ENCODE measurements around the gene KLHL7. TPM values are rescaled to one million over a fixed set of nuclear protein-coding genes. Genes with fewer than 3 reads are reported as not detected.

KLHL7 gene
- total RNA-seq, 4 donors from 2014 or later = 9.2 to 27.4 (median 25.3) TPM

DNA sequence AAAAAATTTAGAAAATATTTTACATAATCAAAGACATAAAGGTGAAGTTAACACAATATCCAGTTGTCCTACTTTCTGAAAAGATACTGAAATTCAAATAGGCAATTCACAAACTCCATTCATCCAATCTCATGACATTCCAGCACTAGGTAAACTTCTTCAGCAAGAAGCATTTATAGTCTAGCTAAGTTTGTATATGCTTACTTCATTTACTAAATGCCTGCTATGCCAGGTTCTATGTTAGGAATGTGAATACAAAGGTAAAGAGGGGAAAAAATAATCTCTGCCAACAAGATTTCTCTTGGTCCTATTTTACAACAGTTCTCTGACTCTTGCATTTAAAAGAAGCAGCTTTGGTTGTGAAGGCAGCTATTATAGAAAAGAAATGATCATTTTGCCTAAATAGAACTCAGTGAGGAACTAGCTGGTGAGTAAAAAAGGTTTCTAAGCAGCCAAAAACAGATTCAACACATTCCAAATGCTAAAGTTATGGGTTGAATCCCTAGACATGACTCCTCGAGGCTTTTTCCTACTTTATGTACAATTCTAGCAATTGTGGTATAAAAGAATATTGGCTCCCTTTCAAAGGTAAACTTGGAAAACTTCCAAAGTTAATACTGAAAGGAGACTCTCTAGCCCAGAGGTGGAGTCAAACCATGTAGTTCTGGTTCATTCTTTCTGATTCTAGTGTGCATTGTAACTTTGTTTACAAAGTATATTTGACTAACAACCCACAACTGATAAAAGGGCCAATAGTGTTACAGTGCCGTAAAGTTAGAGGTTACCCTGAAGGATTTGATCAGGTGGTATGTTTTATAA, 30.9 kb upstream of the KLHL7 start:
- Histone ChIP-seq H3K27me3 (peaks cover 75% of the 10 kb centered on the region), H3K9me3 (no peaks in the 10 kb centered on the region), H3K27ac (no peak overlapping the region), H3K4me3 (no peak overlapping the region), H3K4me1 (peaks cover 0 to 13% (median 6%) of the 10 kb centered on the region in 4 donors), H3K36me3 (no peaks in the 10 kb centered on the region)
- in situ Hi-C loops (cut with MboI; ENCODE audit: low pct_ligation_motif_present in 1 of 4, low pct_unique_long_range_greater_than_20kb in 1 of 4, low sequenced_read_pairs in 3 of 4) (loop anchor here in 1 of 4 donors (25.0 kb wide), 1 partner anchor 512 kb away; no protein-coding TSS in a partner anchor), intact Hi-C loops (cut with DNase I; ENCODE audit: low total_unique reads) (no loop called here)
- DNase-seq = no peak
- TF ChIP-seq POLR2A (IDR thresholded peaks at IDR 0.05) = no peak
- TF ChIP-seq POLR2AphosphoS5 (IDR thresholded peaks at IDR 0.05) = no peak
- no peak for TF ChIP-seq EP300 (IDR thresholded peaks at IDR 0.05; ENCODE audit: low read depth)
- TF ChIP-seq, protein P1, sequence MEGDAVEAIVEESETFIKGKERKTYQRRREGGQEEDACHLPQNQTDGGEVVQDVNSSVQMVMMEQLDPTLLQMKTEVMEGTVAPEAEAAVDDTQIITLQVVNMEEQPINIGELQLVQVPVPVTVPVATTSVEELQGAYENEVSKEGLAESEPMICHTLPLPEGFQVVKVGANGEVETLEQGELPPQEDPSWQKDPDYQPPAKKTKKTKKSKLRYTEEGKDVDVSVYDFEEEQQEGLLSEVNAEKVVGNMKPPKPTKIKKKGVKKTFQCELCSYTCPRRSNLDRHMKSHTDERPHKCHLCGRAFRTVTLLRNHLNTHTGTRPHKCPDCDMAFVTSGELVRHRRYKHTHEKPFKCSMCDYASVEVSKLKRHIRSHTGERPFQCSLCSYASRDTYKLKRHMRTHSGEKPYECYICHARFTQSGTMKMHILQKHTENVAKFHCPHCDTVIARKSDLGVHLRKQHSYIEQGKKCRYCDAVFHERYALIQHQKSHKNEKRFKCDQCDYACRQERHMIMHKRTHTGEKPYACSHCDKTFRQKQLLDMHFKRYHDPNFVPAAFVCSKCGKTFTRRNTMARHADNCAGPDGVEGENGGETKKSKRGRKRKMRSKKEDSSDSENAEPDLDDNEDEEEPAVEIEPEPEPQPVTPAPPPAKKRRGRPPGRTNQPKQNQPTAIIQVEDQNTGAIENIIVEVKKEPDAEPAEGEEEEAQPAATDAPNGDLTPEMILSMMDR (IDR thresholded peaks at IDR 0.05) = no peak
- 32 to 35% methylated on average over 2 of the region's 2 CpGs for WGBS, 2 donors (ENCODE audit: low coverage in 1 of 2)

DNA sequence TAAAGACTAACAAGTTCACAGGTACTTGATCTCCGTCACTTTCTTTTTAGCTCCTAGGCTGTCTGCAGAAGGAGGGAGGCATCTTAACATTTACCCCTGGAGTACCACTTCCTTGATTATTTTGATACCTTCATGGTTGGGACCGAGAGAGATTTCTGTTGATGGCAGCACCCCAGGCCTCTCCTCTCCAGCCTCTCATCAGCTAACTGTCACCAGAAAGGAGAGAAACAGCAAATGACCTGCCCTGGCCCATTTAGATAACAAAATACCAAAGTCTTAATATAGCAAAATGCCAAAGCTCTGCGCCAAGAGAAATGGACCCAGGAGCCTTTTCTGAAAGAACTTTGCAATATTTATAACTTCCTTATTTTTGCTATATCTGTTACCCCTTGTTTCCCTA, 30.0 kb upstream of the KLHL7 start:
- Histone ChIP-seq H3K36me3 (no peaks in the 10 kb centered on the region), H3K4me3 (no peak overlapping the region), H3K9me3 (no peaks in the 10 kb centered on the region), H3K4me1 (peaks cover 0 to 13% (median 6%) of the 10 kb centered on the region in 4 donors), H3K27ac (no peak overlapping the region), H3K27me3 (peaks cover 80% of the 10 kb centered on the region)
- in situ Hi-C loops (cut with MboI; ENCODE audit: low pct_ligation_motif_present in 1 of 4, low pct_unique_long_range_greater_than_20kb in 1 of 4, low sequenced_read_pairs in 3 of 4) (no loop called here), intact Hi-C loops (cut with DNase I; ENCODE audit: low total_unique reads) (no loop called here)
- DNase-seq = no peak
- 34 to 38% methylated on average over 2 to 3 of the region's 3 CpGs for WGBS, 2 donors (ENCODE audit: low coverage in 1 of 2)
- no peak for TF ChIP-seq POLR2AphosphoS5 (IDR thresholded peaks at IDR 0.05)
- TF ChIP-seq POLR2A (IDR thresholded peaks at IDR 0.05) = no peak
- TF ChIP-seq, protein P1 (IDR thresholded peaks at IDR 0.05) = no peak
- no peak for TF ChIP-seq EP300 (IDR thresholded peaks at IDR 0.05; ENCODE audit: low read depth)

DNA sequence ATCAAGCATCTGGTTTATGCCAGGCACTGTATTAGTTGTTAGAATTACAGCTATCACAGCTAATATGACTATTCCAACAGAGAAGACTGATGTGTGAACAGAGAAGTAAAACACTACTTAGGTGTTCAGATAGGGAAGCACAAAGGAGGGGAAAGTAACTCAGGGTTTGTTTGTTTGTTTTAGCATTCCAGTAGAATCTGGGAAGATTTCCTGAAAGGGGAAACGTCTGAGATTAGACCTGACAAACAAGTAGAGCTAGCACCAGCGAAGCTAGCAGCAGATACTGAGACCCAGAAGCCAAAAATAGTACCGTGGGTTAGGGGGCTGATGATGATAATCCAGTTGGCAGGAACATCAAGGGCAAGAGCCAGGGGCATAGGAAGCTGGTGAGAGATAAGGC, 28.8 kb upstream of the KLHL7 start:
- TF ChIP-seq, protein P1 (IDR thresholded peaks at IDR 0.05) = no peak
- TF ChIP-seq EP300 (IDR thresholded peaks at IDR 0.05; ENCODE audit: low read depth) (no peak), POLR2AphosphoS5 (IDR thresholded peaks at IDR 0.05) (no peak), POLR2A (IDR thresholded peaks at IDR 0.05) (no peak)
- intact Hi-C loops (cut with DNase I; ENCODE audit: low total_unique reads) = no loop called here

DNA sequence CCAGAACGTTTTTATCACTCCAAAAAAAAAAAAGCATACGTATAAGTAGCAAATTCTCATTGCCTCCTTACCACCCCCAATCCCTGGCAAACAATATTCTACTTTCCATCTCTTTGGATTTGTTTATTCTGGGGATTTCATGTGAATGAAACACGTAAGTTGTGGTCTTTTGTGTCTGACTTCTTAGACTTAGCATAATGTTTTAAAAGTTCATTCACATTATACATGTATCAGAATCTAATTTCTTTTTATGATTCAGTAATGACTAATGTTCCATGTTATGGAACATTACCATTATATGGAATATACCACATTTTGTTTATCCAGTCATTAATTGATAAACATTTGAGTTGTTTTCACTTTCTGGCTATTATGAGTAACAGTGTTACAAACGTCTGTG, 12.5 kb upstream of the KLHL7 start:
- no peak for DNase-seq
- H3K27me3 ChIP-seq = peaks cover 19% of the 10 kb centered on the region
- no peaks in the 10 kb centered on the region for H3K36me3 ChIP-seq
- TF ChIP-seq, protein P1 (IDR thresholded peaks at IDR 0.05) = no peak
- TF ChIP-seq POLR2AphosphoS5 (IDR thresholded peaks at IDR 0.05) (no peak), POLR2A (IDR thresholded peaks at IDR 0.05) (no peak), EP300 (IDR thresholded peaks at IDR 0.05; ENCODE audit: low read depth) (no peak)
- H3K27ac ChIP-seq = no peak overlapping the region
- H3K4me1 ChIP-seq = no peaks in the 10 kb centered on the region
- H3K4me3 ChIP-seq = no peak overlapping the region
- 39 to 42% methylated on average over 4 of the region's 4 CpGs for WGBS, 2 donors (ENCODE audit: low coverage in 1 of 2)
- no peaks in the 10 kb centered on the region for H3K9me3 ChIP-seq
- intact Hi-C loops (cut with DNase I; ENCODE audit: low total_unique reads) = no loop called here
- in situ Hi-C loops (cut with MboI; ENCODE audit: low pct_ligation_motif_present in 1 of 4, low pct_unique_long_range_greater_than_20kb in 1 of 4, low sequenced_read_pairs in 3 of 4) = no loop called here

More for the DNA sequence above, 28.8 kb upstream of the KLHL7 start:
- in situ Hi-C loops (cut with MboI; ENCODE audit: low pct_ligation_motif_present in 1 of 4, low pct_unique_long_range_greater_than_20kb in 1 of 4, low sequenced_read_pairs in 3 of 4) = no loop called here
- Histone ChIP-seq H3K36me3 (no peaks in the 10 kb centered on the region), H3K27me3 (peaks cover 77% of the 10 kb centered on the region), H3K4me1 (peaks cover 0 to 13% (median 6%) of the 10 kb centered on the region in 4 donors), H3K4me3 (no peak overlapping the region), H3K9me3 (no peaks in the 10 kb centered on the region), H3K27ac (no peak overlapping the region)
- 15 to 16% methylated on average over 3 of the region's 3 CpGs for WGBS, 2 donors (ENCODE audit: low coverage in 1 of 2)
- no peak for DNase-seq
